IMR-90 (cell line): Measurements from ENCODE around the gene GRIN1. TPM values are rescaled to one million over a fixed set of nuclear protein-coding genes. Genes with fewer than 3 reads are reported as not detected.

Experiments used
- ATAC-seq: fragments of 200-7000 bp; cut with Tn5 transposase; 2 replicates; pipeline ENCODE4 v1.9.1; 2020; ENCODE audit warnings: low read depth, mild to moderate bottlenecking, moderate library complexity
- BruUV-seq: library from RNA; stranded (reverse); fragments of 400-500 nt; replicated peaks from 2 replicates; lab custom pipeline; 2021; lab: Mats Ljungman, UMichigan
- CTCF ChIA-PET: fragments of 300-600 bp; formaldehyde crosslinking; extraction: SDS; loops from one replicate; lab custom pipeline; 2021; ENCODE audit warnings: antibody characterized with exemption; lab: Yijun Ruan, JAX
- POLR2A ChIA-PET: fragments of 300-600 bp; sonication (Branson Sonifier 250); formaldehyde crosslinking; loops from one replicate; lab custom pipeline; 2022; ENCODE audit warnings: antibody characterized with exemption; ENCODE audit not compliant: unreplicated experiment; lab: Charles Lee
- DNase-seq: peaks from one replicate; pipeline ENCODE4 v3.0.0; 2013
- H2AFZ ChIP-seq: replicated peaks from 2 replicates; pipeline ENCODE3; 2013; ENCODE audit warnings: low read length, mild to moderate bottlenecking; ENCODE audit not compliant: poor library complexity
- H2AK5ac ChIP-seq: 2 replicates; pipeline ENCODE4 v1.6.1; 2013; ENCODE audit warnings: low read depth, low read length, inconsistent platforms
- H2AK9ac ChIP-seq: replicated peaks from 2 replicates; pipeline ENCODE3; 2013; ENCODE audit warnings: mild to moderate bottlenecking, low read depth, low read length, moderate library complexity; ENCODE audit not compliant: poor library complexity
- H2BK120ac ChIP-seq: 2 replicates; pipeline ENCODE4 v1.6.1; 2013; ENCODE audit warnings: low read depth, low read length, inconsistent platforms
- H2BK15ac ChIP-seq: 3 replicates; pipeline ENCODE4 v1.6.1; 2013; ENCODE audit warnings: low read depth, low read length, inconsistent platforms
- H2BK20ac ChIP-seq: 2 replicates; pipeline ENCODE4 v1.6.1; 2013; ENCODE audit warnings: low read depth, mild to moderate bottlenecking, inconsistent platforms, low read length, moderate library complexity
- H2BK5ac ChIP-seq: 2 replicates; pipeline ENCODE4 v1.6.1; 2013; ENCODE audit warnings: mild to moderate bottlenecking, low read depth, low read length, inconsistent platforms; ENCODE audit not compliant: poor library complexity, severe bottlenecking
- H3K14ac ChIP-seq: replicated peaks from 2 replicates; pipeline ENCODE4 v1.6.1; 2013; ENCODE audit warnings: low read depth, low read length, inconsistent platforms
- H3K18ac ChIP-seq: 2 replicates; pipeline ENCODE4 v1.6.1; 2013; ENCODE audit warnings: low read depth, low read length, control low read depth
- H3K23ac ChIP-seq: 2 replicates; pipeline ENCODE4 v1.6.1; 2013; ENCODE audit warnings: low read depth, low read length, inconsistent platforms
- H3K27ac ChIP-seq: 2 replicates; pipeline ENCODE4 v1.5.1; 2013; ENCODE audit warnings: mild to moderate bottlenecking, control low read depth, low read length; ENCODE audit not compliant: insufficient read depth
- H3K27me3 ChIP-seq: 2 replicates; pipeline ENCODE4 v1.6.1; 2013; ENCODE audit warnings: low read length; ENCODE audit not compliant: control insufficient read depth, insufficient read depth
- H3K36me3 ChIP-seq: 2 replicates; pipeline ENCODE4 v1.6.1; 2013; ENCODE audit warnings: low read length, mixed read lengths; ENCODE audit not compliant: control insufficient read depth, insufficient read depth
- H3K4ac ChIP-seq: 2 replicates; pipeline ENCODE4 v1.6.1; 2013; ENCODE audit warnings: low read depth, low read length, inconsistent platforms
- H3K4me1 ChIP-seq: 2 replicates; pipeline ENCODE4 v1.6.1; 2013; ENCODE audit warnings: low read length, mixed read lengths; ENCODE audit not compliant: control insufficient read depth, insufficient read depth
- H3K4me2 ChIP-seq: 2 replicates; pipeline ENCODE4 v1.6.1; 2013; ENCODE audit warnings: low read depth, mild to moderate bottlenecking, control low read depth, low read length, moderate library complexity
- H3K4me3 ChIP-seq: 2 replicates; pipeline ENCODE4 v1.5.1; 2013; ENCODE audit warnings: low read depth, mild to moderate bottlenecking, control low read depth, low read length, moderate library complexity; ENCODE audit not compliant: insufficient read depth
- H3K56ac ChIP-seq: 2 replicates; pipeline ENCODE4 v1.6.1; 2013; ENCODE audit warnings: low read length, inconsistent platforms; ENCODE audit not compliant: insufficient read depth; ENCODE audit errors: extremely low read depth
- H3K79me1 ChIP-seq, 2 experiments: 2 replicates each; pipeline ENCODE4 v1.6.1; 2013; ENCODE audit warnings: low read length in 2 of 2, inconsistent platforms in 1 of 2, low read depth in 1 of 2
- H3K9ac ChIP-seq: 2 replicates; pipeline ENCODE4 v1.6.1; 2013; ENCODE audit warnings: low read depth, low read length, control low read depth
- H3K9me1 ChIP-seq: 2 replicates; pipeline ENCODE4 v1.6.1; 2013; ENCODE audit warnings: low read length, inconsistent platforms; ENCODE audit not compliant: insufficient read depth
- H3K9me3 ChIP-seq: 2 replicates; pipeline ENCODE4 v1.6.1; 2013; ENCODE audit warnings: low read length; ENCODE audit not compliant: control insufficient read depth, insufficient read depth
- H4K20me1 ChIP-seq: 2 replicates; pipeline ENCODE4 v1.6.1; 2013; ENCODE audit warnings: low read length, inconsistent platforms; ENCODE audit not compliant: insufficient read depth
- H4K5ac ChIP-seq: 2 replicates; pipeline ENCODE4 v1.6.1; 2013; ENCODE audit warnings: mild to moderate bottlenecking, low read depth, low read length, control low read depth
- H4K8ac ChIP-seq, 2 experiments: 2 replicates each; pipeline ENCODE4 v1.6.1; 2013; ENCODE audit warnings: low read depth in 2 of 2, low read length in 2 of 2, control low read depth in 1 of 2, inconsistent platforms in 1 of 2
- H4K91ac ChIP-seq: 2 replicates; pipeline ENCODE4 v1.6.1; 2013; ENCODE audit warnings: low read depth, low read length, inconsistent platforms; ENCODE audit not compliant: insufficient read depth
- BHLHE40 ChIP-seq: fragments of 150-350 bp; IDR thresholded peaks from 2 replicates; pipeline ENCODE4 v1.6.1; 2016; ENCODE audit warnings: mild to moderate bottlenecking, low read depth, low read length
- CEBPB ChIP-seq: IDR thresholded peaks from 2 replicates; pipeline ENCODE4 v1.6.1; 2012; ENCODE audit warnings: low read depth, low read length, improper control_type of control experiment
- CTCF ChIP-seq: conservative IDR thresholded peaks from 2 replicates; pipeline ENCODE4 v1.5.1; 2012; ENCODE audit warnings: mild to moderate bottlenecking, low read depth, low read length, improper control_type of control experiment
- ELK1 ChIP-seq: fragments of 150-350 bp; IDR thresholded peaks from 2 replicates; pipeline ENCODE4 v1.6.1; 2016; ENCODE audit warnings: low read depth, mild to moderate bottlenecking, low read length, moderate library complexity, borderline replicate concordance
- FOS ChIP-seq: fragments of 150-350 bp; IDR thresholded peaks from 2 replicates; pipeline ENCODE4 v1.6.1; 2016; ENCODE audit warnings: low read depth, low read length
- MAZ ChIP-seq: IDR thresholded peaks from 2 replicates; pipeline ENCODE4 v1.6.1; 2012; ENCODE audit warnings: low read depth, mild to moderate bottlenecking, low read length, improper control_type of control experiment, moderate library complexity, borderline replicate concordance
- MXI1 ChIP-seq: IDR thresholded peaks from 2 replicates; pipeline ENCODE4 v1.6.1; 2012; ENCODE audit warnings: low read depth, mild to moderate bottlenecking, low read length, moderate library complexity, borderline replicate concordance
- NFE2L2 ChIP-seq: fragments of 150-350 bp; IDR thresholded peaks from 2 replicates; pipeline ENCODE4 v1.6.1; 2016; ENCODE audit warnings: low read depth, mild to moderate bottlenecking, low read length
- POLR2A ChIP-seq: IDR thresholded peaks from 2 replicates; pipeline ENCODE4 v1.6.1; 2012; ENCODE audit warnings: mild to moderate bottlenecking, low read depth, low read length
- RAD21 ChIP-seq: IDR thresholded peaks from 2 replicates; pipeline ENCODE4 v1.6.1; 2012; ENCODE audit warnings: low read length, improper control_type of control experiment
- RCOR1 ChIP-seq: IDR thresholded peaks from 2 replicates; pipeline ENCODE4 v1.6.1; 2012; ENCODE audit warnings: mild to moderate bottlenecking, low read length, improper control_type of control experiment; ENCODE audit not compliant: insufficient replicate concordance
- RFX5 ChIP-seq: IDR thresholded peaks from 2 replicates; pipeline ENCODE4 v1.8.0; 2012; ENCODE audit warnings: low read depth, mild to moderate bottlenecking, low read length, moderate library complexity
- SMC3 ChIP-seq: fragments of 150-350 bp; IDR thresholded peaks from 2 replicates; pipeline ENCODE4 v1.6.1; 2016; ENCODE audit warnings: low read depth, mild to moderate bottlenecking, antibody characterized with exemption, low read length, moderate library complexity
- USF2 ChIP-seq: fragments of 150-350 bp; IDR thresholded peaks from 2 replicates; pipeline ENCODE4 v1.6.1; 2017; ENCODE audit warnings: mild to moderate bottlenecking, antibody characterized with exemption, low read length, low read depth
- WGBS, 2 experiments: methylation state at CpG; one replicate each; pipeline versions ENCODE4 v1.1.5 to v1.1.7; 2013; ENCODE audit warnings: missing lambda C conversion rate in 2 of 2; ENCODE audit not compliant: insufficient read length in 1 of 2; ENCODE audit errors: extremely low coverage in 2 of 2; 5-methylcytosine and 5-hydroxymethylcytosine counted together
- dilution Hi-C: fragments of 300-500 bp; cut with HindIII; formaldehyde crosslinking; loops from one replicate; pipeline ENCODE4 v1.14.3; 2018; ENCODE audit warnings: low sequenced_read_pairs; ENCODE audit not compliant: unreplicated experiment
- in situ Hi-C: fragments of 300-500 bp; cut with MboI; formaldehyde crosslinking; loops from 3 replicates; pipeline ENCODE4 v1.14.3; 2019; ENCODE audit warnings: low sequenced_read_pairs, inconsistent platforms, mixed read lengths
- intact Hi-C: fragments of 100-400 bp; cut with micrococcal nuclease; formaldehyde crosslinking; loops from 2 replicates; pipeline ENCODE4 v1.10.0; 2022
- polyA plus RNA-seq, 3 experiments: library from polyadenylated mRNA; depleted of rRNA; stranded (reverse); fragments of >200 nt; gene quantifications; 2 replicates each; pipeline ENCODE4 v1.2.3, GENCODE V29; 2012; ENCODE audit warnings: low replicate concordance in 1 of 3
- total RNA-seq: library from RNA; depleted of rRNA; stranded (reverse); fragments of >200 nt; gene quantifications from 2 replicates; pipeline ENCODE4 v1.2.3, GENCODE V29; 2012

GRIN1 gene
- total and polyA plus RNA-seq, 2 of the 4 experiments (the other 2 are of a cell fraction), result 0.09 TPM; not detected in 1

- H3K4me3 ChIP-seq, result no peak overlapping the region
- WGBS, 2 experiments, result 90% methylated on average over 15 of the region's 21 CpGs; no CpG with 5 or more reads in 1 of the 2 experiments
- intact Hi-C loops, result no loop called here
- H2BK15ac ChIP-seq, result no peak overlapping the region
- no peaks in the 10 kb centered on the region for H3K27me3 ChIP-seq
- H3K4me2 ChIP-seq, result no peak overlapping the region
- no peak overlapping the region for H3K27ac ChIP-seq
- no peaks in the 10 kb centered on the region for H4K20me1 ChIP-seq
- H3K18ac ChIP-seq, result no peak overlapping the region
- H3K4ac ChIP-seq, result no peak overlapping the region
- no peak for TF ChIP-seq ELK1
- TF ChIP-seq POLR2A, result no peak
- TF ChIP-seq USF2, result no peak
- TF ChIP-seq CTCF, result no peak
- TF ChIP-seq NFE2L2, result no peak
- no peak for TF ChIP-seq SMC3
- no peak for TF ChIP-seq FOS
- no peak for TF ChIP-seq MAZ
- no peak for TF ChIP-seq CEBPB
- no peak for TF ChIP-seq MXI1
- no peak for TF ChIP-seq RAD21
- TF ChIP-seq RFX5, result no peak
- TF ChIP-seq RCOR1, result no peak
- TF ChIP-seq BHLHE40, result no peak
- in situ Hi-C loops, result no loop called here
- no peak overlapping the region for H3K9ac ChIP-seq
- no peak overlapping the region for H2AK9ac ChIP-seq
- no peak overlapping the region for H2BK120ac ChIP-seq
- CTCF ChIA-PET, result no interaction called here
- ATAC-seq (no peak), DNase-seq (no peak)
- H2AFZ ChIP-seq, result no peak overlapping the region
- H3K4me1 ChIP-seq, result no peaks in the 10 kb centered on the region
- H4K5ac ChIP-seq, result no peak overlapping the region
- dilution Hi-C loops, result no loop called here
- H3K23ac ChIP-seq, result no peak overlapping the region
- no peak overlapping the region for H3K14ac ChIP-seq
- H4K8ac ChIP-seq, result no peak overlapping the region
- H3K56ac ChIP-seq, result no peak overlapping the region
- H3K79me1 ChIP-seq, result peaks cover 4 to 5% of the 10 kb centered on the region in 2 experiments
- no peak overlapping the region for H2AK5ac ChIP-seq
- no peak overlapping the region for H2BK20ac ChIP-seq
- no peak overlapping the region for H4K91ac ChIP-seq
- no TSS peak for BruUV-seq
- H3K9me1 ChIP-seq, result no peaks in the 10 kb centered on the region
- POLR2A ChIA-PET, result no interaction called here
- H3K9me3 ChIP-seq, result no peaks in the 10 kb centered on the region
- no peak overlapping the region for H2BK5ac ChIP-seq
- H3K36me3 ChIP-seq, result peaks cover 22% of the 10 kb centered on the region
Measured at GRCh38 chr9:137212520-137212919, 73.6 kb downstream of the GRIN1 start.
